ENCODE measurements around the gene SLC9A4.

Gene SLC9A4

DNA sequence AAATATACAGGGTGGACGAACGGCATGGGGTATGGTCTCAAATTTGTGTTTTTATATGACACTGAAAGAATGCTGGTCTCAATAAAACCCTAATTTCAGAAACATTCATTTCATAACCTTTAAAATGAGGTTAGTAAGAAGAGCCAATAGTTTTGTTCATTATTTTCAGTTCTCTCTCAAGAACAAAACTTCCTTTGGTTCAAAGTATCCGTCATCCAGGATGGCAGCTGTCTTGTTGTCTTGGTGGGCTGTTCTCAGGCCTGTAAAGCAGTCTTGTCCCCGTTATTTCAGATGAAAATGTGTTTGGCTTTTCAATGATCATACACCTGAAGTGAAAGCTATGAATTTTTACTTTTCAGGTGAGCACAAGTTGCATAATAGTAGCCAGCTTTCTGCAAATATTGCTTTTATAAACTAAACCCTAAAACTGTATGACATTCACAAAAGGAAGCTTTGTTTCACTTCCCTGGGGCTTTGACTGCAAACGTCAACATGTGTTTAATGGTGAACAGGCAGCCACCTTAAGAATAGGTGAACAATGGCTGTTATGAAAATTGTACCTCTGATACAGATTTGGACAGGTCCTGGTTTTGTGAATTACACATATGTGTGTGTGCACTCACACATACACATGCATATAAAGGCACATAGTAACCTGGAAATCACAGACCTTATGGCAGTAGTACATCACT is 47.4 kb upstream of the SLC9A4 start:
- no peak for TF ChIP-seq EZH2phosphoT487 (IDR thresholded peaks at IDR 0.05; ENCODE audit: borderline replicate concordance, low read length)
- TF ChIP-seq, protein P1, sequence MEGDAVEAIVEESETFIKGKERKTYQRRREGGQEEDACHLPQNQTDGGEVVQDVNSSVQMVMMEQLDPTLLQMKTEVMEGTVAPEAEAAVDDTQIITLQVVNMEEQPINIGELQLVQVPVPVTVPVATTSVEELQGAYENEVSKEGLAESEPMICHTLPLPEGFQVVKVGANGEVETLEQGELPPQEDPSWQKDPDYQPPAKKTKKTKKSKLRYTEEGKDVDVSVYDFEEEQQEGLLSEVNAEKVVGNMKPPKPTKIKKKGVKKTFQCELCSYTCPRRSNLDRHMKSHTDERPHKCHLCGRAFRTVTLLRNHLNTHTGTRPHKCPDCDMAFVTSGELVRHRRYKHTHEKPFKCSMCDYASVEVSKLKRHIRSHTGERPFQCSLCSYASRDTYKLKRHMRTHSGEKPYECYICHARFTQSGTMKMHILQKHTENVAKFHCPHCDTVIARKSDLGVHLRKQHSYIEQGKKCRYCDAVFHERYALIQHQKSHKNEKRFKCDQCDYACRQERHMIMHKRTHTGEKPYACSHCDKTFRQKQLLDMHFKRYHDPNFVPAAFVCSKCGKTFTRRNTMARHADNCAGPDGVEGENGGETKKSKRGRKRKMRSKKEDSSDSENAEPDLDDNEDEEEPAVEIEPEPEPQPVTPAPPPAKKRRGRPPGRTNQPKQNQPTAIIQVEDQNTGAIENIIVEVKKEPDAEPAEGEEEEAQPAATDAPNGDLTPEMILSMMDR (IDR thresholded peaks at IDR 0.05; ENCODE audit: low read depth, low read length, poor library complexity, severe bottlenecking): no peak
- no peaks in the 10 kb centered on the region for H4K20me1 ChIP-seq (ENCODE audit: control insufficient read depth, insufficient read depth, low read depth, low read length)
- no peaks in the 10 kb centered on the region for H3K9me2 ChIP-seq (replicated peaks; ENCODE audit: control insufficient read depth, low read length)
- H3K4me1 ChIP-seq (ENCODE audit: control insufficient read depth, low read length): no peaks in the 10 kb centered on the region
- no peaks in the 10 kb centered on the region for H3K79me2 ChIP-seq (ENCODE audit: control insufficient read depth, low read length)
- no peaks in the 10 kb centered on the region for H3F3A ChIP-seq (ENCODE audit: control insufficient read depth, insufficient read depth)
- H3K27me3 ChIP-seq (ENCODE audit: control insufficient read depth, low read length): no peaks in the 10 kb centered on the region; the same call in none of the 2 replicates
- no peak overlapping the region for H3K4me3 ChIP-seq (ENCODE audit: low read length)
- no peaks in the 10 kb centered on the region for H3K9me3 ChIP-seq (ENCODE audit: control insufficient read depth, insufficient read depth, low read length)
- no peak overlapping the region for H3K27ac ChIP-seq (ENCODE audit: low read depth, low read length)
- no peak overlapping the region for H3K4me2 ChIP-seq (ENCODE audit: low read length)
- no peaks in the 10 kb centered on the region for H3K36me3 ChIP-seq (ENCODE audit: control insufficient read depth, low read length)

DNA sequence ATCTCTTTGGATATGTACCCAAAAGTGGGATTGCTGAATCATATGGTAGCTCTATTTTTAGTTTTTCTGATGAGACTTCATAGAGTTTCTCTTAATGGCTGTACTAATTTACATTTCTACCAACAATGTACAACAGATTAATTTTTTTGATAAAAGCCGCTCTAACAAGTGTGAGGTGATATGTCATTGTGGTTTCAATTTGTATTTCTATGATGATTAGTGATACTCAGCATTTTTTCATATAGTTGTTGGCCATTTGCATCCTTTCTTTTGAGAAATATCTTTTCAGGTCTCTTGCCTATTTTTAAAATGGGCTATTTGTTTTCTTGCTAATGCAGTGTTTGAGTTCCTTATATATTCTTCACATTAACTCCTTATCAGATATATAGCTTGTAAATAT is 45.8 kb upstream of the SLC9A4 start:
- Histone ChIP-seq H3K9me2 (replicated peaks; ENCODE audit: control insufficient read depth, low read length) (no peaks in the 10 kb centered on the region), H3K27me3 (ENCODE audit: control insufficient read depth, low read length) (peaks cover 2% of the 10 kb centered on the region), H3F3A (ENCODE audit: control insufficient read depth, insufficient read depth) (no peaks in the 10 kb centered on the region), H3K9me3 (ENCODE audit: control insufficient read depth, insufficient read depth, low read length) (no peaks in the 10 kb centered on the region), H3K79me2 (ENCODE audit: control insufficient read depth, low read length) (no peaks in the 10 kb centered on the region), H3K4me1 (ENCODE audit: control insufficient read depth, low read length) (no peaks in the 10 kb centered on the region), H3K4me2 (ENCODE audit: low read length) (no peak overlapping the region), H3K36me3 (ENCODE audit: control insufficient read depth, low read length) (no peaks in the 10 kb centered on the region), H4K20me1 (ENCODE audit: control insufficient read depth, insufficient read depth, low read depth, low read length) (no peaks in the 10 kb centered on the region), H3K27ac (ENCODE audit: low read depth, low read length) (no peak overlapping the region), H3K4me3 (ENCODE audit: low read length) (no peak overlapping the region)
- TF ChIP-seq EZH2phosphoT487 (IDR thresholded peaks at IDR 0.05; ENCODE audit: borderline replicate concordance, low read length): no peak
- TF ChIP-seq, protein P1 (IDR thresholded peaks at IDR 0.05; ENCODE audit: low read depth, low read length, poor library complexity, severe bottlenecking): no peak

DNA sequence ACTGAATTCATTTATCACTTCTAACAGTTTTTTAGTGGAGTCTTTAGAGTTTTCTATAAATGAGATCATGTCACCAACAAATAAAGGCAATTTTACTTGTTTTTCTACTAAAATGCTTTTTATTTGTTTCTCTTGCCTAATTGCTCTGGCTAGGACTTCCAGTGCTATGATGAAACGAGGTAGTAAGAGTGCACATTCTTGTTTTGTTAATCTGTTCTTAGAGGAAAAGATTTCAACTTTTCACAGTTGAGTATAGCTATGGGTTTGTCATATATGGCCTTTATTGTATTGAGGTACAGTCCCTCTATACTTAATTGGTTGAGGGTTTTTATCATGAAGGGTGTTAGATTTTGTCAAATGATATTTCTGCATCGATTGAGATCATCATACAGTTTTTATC is 44.5 kb upstream of the SLC9A4 start:
- no peaks in the 10 kb centered on the region for H3F3A ChIP-seq (ENCODE audit: control insufficient read depth, insufficient read depth)
- no peak overlapping the region for H3K4me2 ChIP-seq (ENCODE audit: low read length)
- no peaks in the 10 kb centered on the region for H3K4me1 ChIP-seq (ENCODE audit: control insufficient read depth, low read length)
- H3K79me2 ChIP-seq (ENCODE audit: control insufficient read depth, low read length): no peaks in the 10 kb centered on the region
- no peak overlapping the region for H3K27ac ChIP-seq (ENCODE audit: low read depth, low read length)
- no peaks in the 10 kb centered on the region for H3K9me3 ChIP-seq (ENCODE audit: control insufficient read depth, insufficient read depth, low read length)
- no peak for TF ChIP-seq EZH2phosphoT487 (IDR thresholded peaks at IDR 0.05; ENCODE audit: borderline replicate concordance, low read length)
- TF ChIP-seq, protein P1 (IDR thresholded peaks at IDR 0.05; ENCODE audit: low read depth, low read length, poor library complexity, severe bottlenecking): no peak
- H3K27me3 ChIP-seq (ENCODE audit: control insufficient read depth, low read length): peaks cover 2% of the 10 kb centered on the region
- H3K36me3 ChIP-seq (ENCODE audit: control insufficient read depth, low read length): no peaks in the 10 kb centered on the region
- H3K9me2 ChIP-seq (replicated peaks; ENCODE audit: control insufficient read depth, low read length): no peaks in the 10 kb centered on the region
- H4K20me1 ChIP-seq (ENCODE audit: control insufficient read depth, insufficient read depth, low read depth, low read length): no peaks in the 10 kb centered on the region
- no peak overlapping the region for H3K4me3 ChIP-seq (ENCODE audit: low read length)
